SKM-1 treated with dmso at 0.1 percent for 144 hours (cell line): ENCODE measurements around the gene FKBP8.
A peak's percentile ranks its signal among the peaks of the same experiment; 100 is the strongest.

ENCODE experiments used
- DNase-seq: peaks from one replicate; lab custom pipeline; 2025; ENCODE audit not compliant: unreplicated experiment; lab: John Stamatoyannopoulos, UW

Gene FKBP8

GRCh38 chr19:18503337-18503970 lies 39.9 kb downstream of the FKBP8 start:
- no peak for DNase-seq

- DNase-seq, result peak; percentile 35
Measured at GRCh38 chr19:18502638-18503294, 40.6 kb downstream of the FKBP8 start.

- no peak for DNase-seq
Measured at GRCh38 chr19:18502246-18502637, 41.1 kb downstream of the FKBP8 start.

- DNase-seq, result peak; percentile 8
Measured at GRCh38 chr19:18501832-18502231, 41.5 kb downstream of the FKBP8 start.

GRCh38 chr19:18501351-18501750 lies 42.0 kb downstream of the FKBP8 start:
- no peak for DNase-seq

- no peak for DNase-seq
Measured at GRCh38 chr19:18500799-18501198, 42.6 kb downstream of the FKBP8 start.

- DNase-seq, result no peak
Measured at GRCh38 chr19:18500376-18500775, 43.0 kb downstream of the FKBP8 start.

- DNase-seq, result no peak
Measured at GRCh38 chr19:18499055-18499775, 44.2 kb downstream of the FKBP8 start.

GRCh38 chr19:18496980-18497256 lies 46.5 kb downstream of the FKBP8 start:
- no peak for DNase-seq

- DNase-seq, result peak; percentile 79
Measured at GRCh38 chr19:18496167-18496979, 47.0 kb downstream of the FKBP8 start.

- DNase-seq, result no peak
Measured at GRCh38 chr19:18495204-18495911, 48.0 kb downstream of the FKBP8 start.

- DNase-seq, result no peak
Measured at GRCh38 chr19:18494267-18494607, 49.1 kb downstream of the FKBP8 start.

- no peak for DNase-seq
Measured at GRCh38 chr19:18493440-18494266, 49.7 kb downstream of the FKBP8 start.

GRCh38 chr19:18491995-18492953 lies 51.1 kb downstream of the FKBP8 start:
- DNase-seq, result no peak

GRCh38 chr19:18490728-18491127 lies 52.6 kb downstream of the FKBP8 start:
- DNase-seq, result no peak

GRCh38 chr19:18489627-18490184 lies 53.7 kb downstream of the FKBP8 start:
- DNase-seq, result no peak

- DNase-seq, result no peak
Measured at GRCh38 chr19:18488838-18489626, 54.3 kb downstream of the FKBP8 start.

- DNase-seq, result no peak
Measured at GRCh38 chr19:18488403-18488723, 55.0 kb downstream of the FKBP8 start.
